RPMI7951 (cell line): ENCODE results near the gene CYSRT1. TPM values are rescaled to one million over a fixed set of nuclear protein-coding genes. Genes with fewer than 3 reads are reported as not detected.

ENCODE experiments used
- DNase-seq: peaks from one replicate; pipeline ENCODE4 v3.0.0-alpha.2; 2012; ENCODE audit warnings: low read depth
- total RNA-seq: library from RNA; depleted of rRNA; stranded (reverse); fragments of >200 nt; shearing (Covaris generic); gene quantifications from 2 replicates; pipeline ENCODE4 v1.2.3, GENCODE V29; 2014

Gene CYSRT1
- total RNA-seq, 1 experiment from 2014 or later, result 0.36 TPM

GRCh38 chr9:137211532-137211931 lies 13.4 kb upstream of the CYSRT1 start:
- DNase-seq, result no peak

- no peak for DNase-seq
These were observed 12.5 kb upstream of the CYSRT1 start for GRCh38 chr9:137212520-137212919.

- DNase-seq, result no peak
These were observed 11.6 kb upstream of the CYSRT1 start for GRCh38 chr9:137213160-137214060.

GRCh38 chr9:137214620-137215019 lies 10.4 kb upstream of the CYSRT1 start:
- no peak for DNase-seq

GRCh38 chr9:137215196-137215986 lies 9.6 kb upstream of the CYSRT1 start:
- no peak for DNase-seq

- DNase-seq, result no peak
These were observed 8.6 kb upstream of the CYSRT1 start for GRCh38 chr9:137216188-137216965.

- DNase-seq, result no peak
These were observed 7.4 kb upstream of the CYSRT1 start for GRCh38 chr9:137217276-137218211.

- DNase-seq, result no peak
These were observed 6.7 kb upstream of the CYSRT1 start for GRCh38 chr9:137218212-137218753.

- peak; percentile 37 for DNase-seq
These were observed 6.2 kb upstream of the CYSRT1 start for GRCh38 chr9:137218754-137219271.

- no peak for DNase-seq
These were observed 5.1 kb upstream of the CYSRT1 start for GRCh38 chr9:137219757-137220316.

- DNase-seq, result no peak
These were observed 4.5 kb upstream of the CYSRT1 start for GRCh38 chr9:137220317-137221094.

GRCh38 chr9:137221095-137221505 lies 3.9 kb upstream of the CYSRT1 start:
- DNase-seq, result no peak

GRCh38 chr9:137221506-137222111 lies 3.4 kb upstream of the CYSRT1 start:
- no peak for DNase-seq

GRCh38 chr9:137222190-137223077 lies 2.5 kb upstream of the CYSRT1 start, which contains the start of gene RNF208:
RNF208 (minus strand) TSS chr9:137222240; CDS start chr9:137221212, 1,028 bp downstream.
- DNase-seq, result no peak

GRCh38 chr9:137223078-137223970 lies 1.6 kb upstream of the CYSRT1 start:
- DNase-seq, result peak; percentile 96

- DNase-seq, result no peak
These were observed 841 bp downstream of the CYSRT1 start for GRCh38 chr9:137225699-137226331.
